Activated CD4-positive, alpha-beta T cell treated with anti-CD3 and anti-CD28 coated beads for 24 hours (primary cell): ENCODE results near the gene MESP2.

Source experiments
- DNase-seq, 2 donors: peaks; one replicate each; pipeline ENCODE4 v3.0.0-alpha.2; 2020; ENCODE audit warnings: low read depth in 2 of 2

The MESP2 gene

GRCh38 chr15:89755701-89756100, 20.4 kb upstream of the MESP2 start:
- DNase-seq: no peak

GRCh38 chr15:89756897-89757296, 19.2 kb upstream of the MESP2 start:
- no peak for DNase-seq

DNA sequence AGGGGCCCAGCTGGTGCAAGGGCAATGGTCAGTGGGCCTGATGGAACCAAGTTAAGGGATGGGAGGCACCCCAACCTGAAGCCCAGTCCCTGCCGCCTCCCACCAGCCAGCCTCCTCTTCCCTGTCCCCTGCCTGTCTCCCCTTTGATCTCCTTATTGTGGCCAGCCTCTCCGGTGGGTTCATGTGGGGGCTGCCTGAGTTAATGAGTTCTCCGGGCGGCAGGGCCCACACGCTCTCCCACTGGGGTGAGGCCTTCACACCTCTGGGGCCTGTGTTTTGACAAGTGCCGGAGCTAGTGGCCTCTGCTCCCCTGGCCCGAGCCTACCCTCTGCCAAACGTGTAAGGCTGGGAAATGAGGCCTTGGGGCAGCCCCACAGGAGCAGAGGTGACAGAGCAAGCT, 17.8 kb upstream of the MESP2 start:
- no peak for DNase-seq

DNA sequence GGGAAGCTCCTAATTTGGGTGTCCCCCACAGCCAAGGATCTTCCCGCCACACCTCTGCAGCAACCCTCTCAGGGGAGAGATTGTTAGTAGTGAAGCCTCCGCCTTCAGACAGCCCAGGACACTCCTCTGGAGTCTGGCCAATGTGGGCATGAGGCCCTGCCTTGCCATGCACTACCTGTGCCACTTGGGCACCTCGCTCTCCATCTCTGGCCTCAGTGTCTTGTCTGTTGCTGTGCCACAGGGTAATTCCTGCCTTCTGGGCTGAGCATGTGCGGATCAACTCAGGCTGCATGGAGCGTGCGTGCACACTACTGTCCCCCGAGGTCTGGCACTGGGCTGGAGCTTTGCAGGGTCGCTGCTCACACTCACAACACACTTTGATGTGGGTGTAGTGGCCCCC, 17.2 kb upstream of the MESP2 start:
- no peak for DNase-seq

- no peak for DNase-seq
Observed at GRCh38 chr15:89759835-89760234, 16.3 kb upstream of the MESP2 start.

DNA sequence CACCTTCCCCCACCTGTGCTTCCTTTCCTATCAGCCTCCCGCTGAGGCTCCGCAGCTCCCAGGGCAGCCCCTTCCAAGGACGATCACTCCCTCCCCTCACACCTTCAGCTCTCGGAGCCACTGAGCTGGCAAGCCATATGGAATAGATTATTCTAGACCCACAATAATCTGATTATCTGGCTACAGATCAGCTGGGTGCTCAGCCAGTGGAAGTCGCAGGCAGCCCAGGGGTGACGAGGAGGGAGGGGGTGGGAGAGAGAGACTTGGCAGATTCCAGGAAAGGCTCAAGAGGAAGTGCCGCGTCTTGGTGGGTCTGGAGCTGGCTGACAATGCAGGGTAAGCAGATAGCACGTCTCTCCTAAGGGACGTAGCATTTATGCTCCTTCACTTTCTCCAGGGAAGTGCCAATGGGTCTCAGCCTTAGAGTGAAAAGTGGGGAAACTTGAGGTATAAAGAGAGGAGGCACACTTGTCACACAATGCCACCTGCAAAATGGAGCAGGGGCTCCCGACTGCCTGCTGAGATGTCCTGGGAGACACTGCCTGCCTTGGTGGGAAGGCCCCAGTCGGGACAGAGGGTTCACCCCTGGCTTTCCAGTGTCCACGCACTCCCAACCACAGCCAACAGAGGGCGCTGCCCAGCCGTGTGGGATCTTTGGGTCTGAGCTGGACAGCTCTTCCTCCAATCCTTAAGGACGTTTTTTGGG, 15.7 kb upstream of the MESP2 start:
- DNase-seq: peak; percentile 46 to 72

- no peak for DNase-seq
Observed at GRCh38 chr15:89761009-89761831, 14.9 kb upstream of the MESP2 start.

DNA sequence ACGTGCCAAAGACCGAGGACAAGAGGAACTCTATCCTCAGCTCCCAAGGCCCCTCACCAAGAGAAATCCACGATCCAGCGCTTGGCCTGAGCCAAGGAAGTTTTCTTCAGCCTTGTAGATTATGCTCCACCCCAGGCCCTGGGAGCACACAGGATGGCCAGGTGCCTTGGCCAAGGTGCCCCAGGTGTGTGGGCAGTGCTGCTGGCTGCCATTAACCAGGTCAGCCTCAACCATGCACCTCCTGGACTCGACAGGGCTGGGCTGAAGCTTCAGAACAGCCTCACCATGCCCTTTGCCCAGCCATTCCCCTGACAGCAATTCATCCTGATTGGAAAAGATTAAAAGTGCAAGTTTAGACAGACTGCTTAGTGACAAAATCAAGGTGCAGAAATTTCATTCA, 14.2 kb upstream of the MESP2 start:
- DNase-seq: no peak

DNA sequence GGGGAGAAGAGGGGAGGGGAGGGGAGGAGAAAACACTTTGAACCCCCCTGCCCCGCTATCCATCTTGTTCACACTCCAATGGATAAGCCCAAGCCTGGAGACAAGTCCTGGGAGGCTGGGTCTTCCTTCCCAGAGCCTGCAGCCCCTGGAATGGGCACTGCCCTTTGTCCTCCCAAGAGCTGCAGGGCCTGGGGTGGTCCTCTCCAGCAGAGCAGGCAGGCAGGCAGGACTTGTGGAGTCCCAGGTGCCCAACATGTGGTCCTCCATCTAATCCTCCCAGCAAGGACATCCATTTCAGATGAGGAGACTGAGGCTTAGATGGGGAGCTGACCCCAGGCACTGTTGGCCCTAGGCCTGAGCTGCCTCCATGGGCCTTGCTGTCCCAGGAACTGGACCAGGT, 10.4 kb upstream of the MESP2 start:
- no peak for DNase-seq

DNA sequence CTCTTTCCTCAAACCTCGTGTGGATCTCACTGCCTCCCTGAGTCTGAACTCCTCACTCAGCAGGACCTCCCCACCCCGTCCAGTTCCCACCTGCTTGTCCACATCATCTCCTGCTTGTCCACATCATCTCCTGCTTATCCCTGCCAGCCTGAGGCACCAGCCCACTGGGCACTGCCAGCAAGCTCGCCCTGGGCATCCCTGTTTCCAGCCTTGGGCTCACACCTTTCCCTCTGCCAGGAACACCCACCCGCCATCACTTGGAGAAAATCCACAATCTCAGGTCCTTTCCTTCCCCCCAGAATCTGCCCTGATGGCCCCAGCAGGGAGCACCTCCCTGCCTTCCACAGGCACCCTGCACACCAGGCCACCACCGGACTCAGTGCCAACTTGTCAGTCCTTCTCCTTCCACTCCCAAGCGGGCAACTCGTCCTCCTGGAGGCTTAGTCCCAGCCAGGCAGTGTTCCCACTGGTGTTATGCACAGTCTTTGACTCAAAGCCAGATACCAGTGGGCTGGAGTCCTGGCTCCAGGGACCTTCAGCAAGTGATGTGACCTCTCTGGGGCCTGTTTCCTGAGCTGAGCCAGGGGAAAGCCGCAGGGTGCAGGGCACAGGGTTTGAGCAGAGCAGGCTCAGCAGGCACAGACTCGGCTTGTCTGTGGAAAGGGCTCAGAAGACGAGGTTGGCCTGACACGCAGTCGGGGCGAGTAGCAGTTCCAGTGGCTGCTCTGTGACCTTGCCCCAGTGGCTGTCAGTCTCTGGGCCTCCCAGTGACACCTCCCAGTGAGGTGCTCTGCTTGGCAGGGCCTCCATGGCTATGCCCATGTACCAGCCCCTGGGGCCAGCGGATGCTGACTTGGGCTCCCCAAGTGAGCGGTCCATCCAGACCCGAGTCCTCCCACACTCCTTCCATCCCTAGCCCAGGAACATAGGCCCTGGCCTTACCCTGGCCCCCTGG, 9.5 kb upstream of the MESP2 start:
- DNase-seq: no peak

DNA sequence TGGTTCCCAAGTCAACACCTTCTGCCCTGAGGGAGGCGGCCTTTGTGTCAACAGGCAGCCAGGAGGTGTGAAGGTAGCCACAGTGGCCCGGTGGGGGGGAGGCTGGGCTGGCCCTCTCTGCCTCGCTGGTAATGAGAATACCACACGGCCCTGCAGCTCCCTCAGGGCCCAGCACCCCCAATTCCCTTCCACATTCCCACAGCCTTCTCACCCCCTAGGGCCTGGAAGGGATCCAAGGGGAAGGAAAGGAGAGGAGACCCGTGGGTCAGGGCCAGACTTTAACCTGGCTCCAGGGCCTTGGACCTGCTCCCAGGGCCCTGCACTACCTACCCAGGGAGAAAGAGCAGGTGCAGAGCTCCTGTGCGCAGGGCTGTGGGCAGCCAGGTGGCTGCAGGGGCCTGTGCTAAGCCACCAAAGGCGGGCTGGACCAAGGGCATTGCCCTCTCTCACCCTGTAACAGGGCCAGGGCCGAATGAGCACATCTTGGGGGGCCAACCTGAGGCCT, 8.7 kb upstream of the MESP2 start:
- no peak for DNase-seq

DNA sequence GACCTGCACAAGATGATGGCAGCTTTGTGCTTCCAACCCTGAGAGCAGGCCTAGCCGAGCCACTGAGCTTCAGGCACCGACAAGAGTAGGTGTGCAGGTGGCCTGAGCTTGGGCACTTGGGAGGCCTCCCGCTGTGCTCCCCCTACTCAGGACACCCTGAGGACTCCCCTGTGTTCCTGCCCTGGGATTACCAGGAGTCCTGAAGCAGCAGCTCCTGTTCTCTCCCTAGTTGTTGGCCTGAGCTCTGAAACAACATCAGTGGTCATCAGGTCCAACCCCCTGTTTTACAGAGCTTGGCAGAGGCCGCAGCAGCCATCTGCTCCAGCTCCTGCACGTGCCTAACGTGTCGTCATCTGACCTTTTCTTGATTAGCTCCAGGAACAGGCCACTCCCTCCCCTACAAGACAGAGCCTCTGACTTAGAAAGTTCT, 8.0 kb upstream of the MESP2 start:
- DNase-seq: no peak

GRCh38 chr15:89769366-89769765, 6.8 kb upstream of the MESP2 start:
- DNase-seq: no peak

DNA sequence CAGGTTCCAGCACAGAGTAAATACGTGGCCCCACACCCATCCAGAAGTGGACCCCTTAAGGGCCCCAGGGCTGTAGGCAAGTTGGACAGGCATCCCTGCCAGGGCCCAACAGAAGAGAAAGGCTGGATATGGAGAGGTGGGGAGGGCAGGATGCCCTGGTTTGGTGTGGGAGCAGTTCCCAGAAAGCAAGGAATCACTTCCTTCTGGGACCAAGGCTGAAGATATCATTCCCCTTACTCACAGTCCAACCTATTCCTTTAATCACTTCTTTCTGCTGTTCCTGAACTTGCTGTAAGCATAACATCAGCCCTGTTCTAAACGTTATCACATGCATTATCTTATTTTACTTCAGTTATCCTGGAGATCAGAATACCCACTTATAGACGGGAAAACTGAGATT, 6.1 kb upstream of the MESP2 start:
- DNase-seq: no peak

- DNase-seq: no peak
Observed at GRCh38 chr15:89772932-89773583, 3.1 kb upstream of the MESP2 start.

GRCh38 chr15:89774492-89774891, 1.6 kb upstream of the MESP2 start:
- no peak for DNase-seq

- DNase-seq: no peak
Observed at GRCh38 chr15:89775815-89776214, 317 bp upstream of the MESP2 start.

GRCh38 chr15:89777073-89777751, 1.1 kb downstream of the MESP2 start:
- DNase-seq: no peak

- DNase-seq: no peak
Observed at GRCh38 chr15:89777782-89778380, 1.7 kb downstream of the MESP2 start.

DNA sequence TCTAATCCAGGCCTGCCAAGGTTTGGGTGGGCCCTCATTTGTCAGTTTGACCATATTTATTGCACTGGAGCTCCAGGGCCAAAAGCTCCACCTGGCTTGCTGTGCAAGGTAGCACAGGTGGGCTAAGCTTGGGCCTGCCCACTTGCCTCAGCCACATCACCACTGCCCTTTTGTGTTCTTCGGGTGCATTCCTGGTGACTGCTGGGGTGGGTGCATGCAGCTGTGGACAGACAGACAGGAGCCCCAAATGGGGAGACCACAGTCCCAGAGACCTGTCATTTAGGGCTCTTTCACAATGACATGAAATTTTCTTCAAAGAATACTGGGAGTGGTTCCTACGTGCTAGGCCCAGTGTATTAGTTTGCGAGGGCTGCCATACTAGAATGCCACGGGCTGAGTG, 2.7 kb downstream of the MESP2 start:
- no peak for DNase-seq
